ENCODE results near the gene CFAP74.
A peak's percentile ranks its signal among the peaks of the same experiment; 100 is the strongest.

The CFAP74 gene

GRCh38 chr1:1920608-1921458 lies 82.8 kb downstream of the CFAP74 start:
- peaks cover 16% of the 10 kb centered on the region for H3K4me1 ChIP-seq (ENCODE audit: control insufficient read depth, insufficient read depth, low read length)
- no peak overlapping the region for H3K4me3 ChIP-seq (ENCODE audit: insufficient read depth, low read depth, low read length)
- no peak overlapping the region for H3K27ac ChIP-seq (ENCODE audit: insufficient read depth, low read depth, low read length, poor library complexity, severe bottlenecking)
- no peaks in the 10 kb centered on the region for H3K9me3 ChIP-seq (ENCODE audit: control insufficient read depth, low read length)
- H3K36me3 ChIP-seq (ENCODE audit: control insufficient read depth, insufficient read depth, low read length): no peaks in the 10 kb centered on the region
- peaks cover 13% of the 10 kb centered on the region for H3K27me3 ChIP-seq (ENCODE audit: control insufficient read depth, insufficient read depth, low read length, poor library complexity, severe bottlenecking)
- WGBS, 2 experiments: 92 to 93% methylated on average over 27 of the region's 27 CpGs

- Histone ChIP-seq H3K9me3 (ENCODE audit: control insufficient read depth, low read length) (no peaks in the 10 kb centered on the region), H3K4me3 (ENCODE audit: insufficient read depth, low read depth, low read length) (peak overlapping the region; percentile 16), H3K4me1 (ENCODE audit: control insufficient read depth, insufficient read depth, low read length) (peaks cover 16% of the 10 kb centered on the region), H3K27ac (ENCODE audit: insufficient read depth, low read depth, low read length, poor library complexity, severe bottlenecking) (no peak overlapping the region), H3K36me3 (ENCODE audit: control insufficient read depth, insufficient read depth, low read length) (no peaks in the 10 kb centered on the region), H3K27me3 (ENCODE audit: control insufficient read depth, insufficient read depth, low read length, poor library complexity, severe bottlenecking) (peaks cover 13% of the 10 kb centered on the region)
- WGBS, 2 experiments: 88 to 89% methylated on average over 6 of the region's 6 CpGs
Measured at GRCh38 chr1:1920057-1920607, 83.5 kb downstream of the CFAP74 start.

DNA sequence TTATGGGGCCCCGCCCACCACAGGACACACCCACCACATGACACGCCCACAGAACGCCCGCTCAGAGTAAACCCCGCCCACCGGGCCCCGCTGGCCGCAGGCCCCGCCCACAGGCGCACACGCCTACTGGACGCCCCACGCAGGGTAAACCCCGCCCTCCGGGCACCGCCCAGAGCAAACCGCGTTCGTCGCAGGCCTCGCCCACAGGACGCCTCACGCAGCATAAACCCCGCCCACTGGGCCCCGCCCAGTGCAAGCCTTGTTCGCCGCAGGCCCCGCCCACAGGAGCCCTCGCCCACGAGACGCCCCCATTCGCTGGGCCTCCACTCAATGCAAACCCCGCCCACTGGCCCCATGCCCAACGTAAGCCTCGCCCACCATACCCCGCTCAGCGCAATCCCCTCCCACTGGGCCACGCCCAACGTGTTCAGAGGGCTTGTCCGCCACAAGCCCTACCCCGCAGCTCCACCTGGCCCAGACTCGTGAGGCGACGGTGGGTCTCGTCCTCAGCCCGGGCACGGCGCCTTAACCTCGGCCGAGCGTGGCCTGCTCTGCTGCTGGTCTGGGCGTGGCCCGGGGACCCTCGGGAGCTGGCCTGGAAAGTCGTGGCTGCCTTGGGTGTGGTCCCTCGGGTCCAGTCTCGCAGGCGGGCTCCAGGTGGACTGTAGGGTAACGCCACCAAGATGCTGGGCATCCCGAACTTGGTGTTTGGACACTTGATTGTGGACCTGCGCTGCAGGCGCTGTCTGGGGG lies 84.1 kb downstream of the CFAP74 start:
- no peaks in the 10 kb centered on the region for H3K36me3 ChIP-seq (ENCODE audit: control insufficient read depth, insufficient read depth, low read length)
- WGBS, 2 experiments: 9 to 10% methylated on average over 62 of the region's 62 CpGs
- H3K27ac ChIP-seq (ENCODE audit: insufficient read depth, low read depth, low read length, poor library complexity, severe bottlenecking): no peak overlapping the region
- peaks cover 16% of the 10 kb centered on the region for H3K4me1 ChIP-seq (ENCODE audit: control insufficient read depth, insufficient read depth, low read length)
- H3K9me3 ChIP-seq (ENCODE audit: control insufficient read depth, low read length): no peaks in the 10 kb centered on the region
- peaks cover 13% of the 10 kb centered on the region for H3K27me3 ChIP-seq (ENCODE audit: control insufficient read depth, insufficient read depth, low read length, poor library complexity, severe bottlenecking)
- H3K4me3 ChIP-seq (ENCODE audit: insufficient read depth, low read depth, low read length): peak overlapping the region; percentile 58

GRCh38 chr1:1918901-1919303 lies 84.7 kb downstream of the CFAP74 start, which contains the start of gene TMEM52:
Gene TMEM52 (minus strand): TSS chr1:1919279. CDS start chr1:1919265, 14 bp downstream.
- Histone ChIP-seq H3K9me3 (ENCODE audit: control insufficient read depth, low read length) (no peaks in the 10 kb centered on the region), H3K4me3 (ENCODE audit: insufficient read depth, low read depth, low read length) (peak within 1 kb of the TSS; percentile 58), H3K36me3 (ENCODE audit: control insufficient read depth, insufficient read depth, low read length) (no peaks in the 10 kb centered on the region), H3K27me3 (ENCODE audit: control insufficient read depth, insufficient read depth, low read length, poor library complexity, severe bottlenecking) (peaks cover 13% of the 10 kb centered on the region), H3K27ac (ENCODE audit: insufficient read depth, low read depth, low read length, poor library complexity, severe bottlenecking) (no peak within 1 kb of the TSS), H3K4me1 (ENCODE audit: control insufficient read depth, insufficient read depth, low read length) (peaks cover 16% of the 10 kb centered on the region)
- 0% methylated on average over 44 of the region's 44 CpGs for WGBS, 2 experiments

DNA sequence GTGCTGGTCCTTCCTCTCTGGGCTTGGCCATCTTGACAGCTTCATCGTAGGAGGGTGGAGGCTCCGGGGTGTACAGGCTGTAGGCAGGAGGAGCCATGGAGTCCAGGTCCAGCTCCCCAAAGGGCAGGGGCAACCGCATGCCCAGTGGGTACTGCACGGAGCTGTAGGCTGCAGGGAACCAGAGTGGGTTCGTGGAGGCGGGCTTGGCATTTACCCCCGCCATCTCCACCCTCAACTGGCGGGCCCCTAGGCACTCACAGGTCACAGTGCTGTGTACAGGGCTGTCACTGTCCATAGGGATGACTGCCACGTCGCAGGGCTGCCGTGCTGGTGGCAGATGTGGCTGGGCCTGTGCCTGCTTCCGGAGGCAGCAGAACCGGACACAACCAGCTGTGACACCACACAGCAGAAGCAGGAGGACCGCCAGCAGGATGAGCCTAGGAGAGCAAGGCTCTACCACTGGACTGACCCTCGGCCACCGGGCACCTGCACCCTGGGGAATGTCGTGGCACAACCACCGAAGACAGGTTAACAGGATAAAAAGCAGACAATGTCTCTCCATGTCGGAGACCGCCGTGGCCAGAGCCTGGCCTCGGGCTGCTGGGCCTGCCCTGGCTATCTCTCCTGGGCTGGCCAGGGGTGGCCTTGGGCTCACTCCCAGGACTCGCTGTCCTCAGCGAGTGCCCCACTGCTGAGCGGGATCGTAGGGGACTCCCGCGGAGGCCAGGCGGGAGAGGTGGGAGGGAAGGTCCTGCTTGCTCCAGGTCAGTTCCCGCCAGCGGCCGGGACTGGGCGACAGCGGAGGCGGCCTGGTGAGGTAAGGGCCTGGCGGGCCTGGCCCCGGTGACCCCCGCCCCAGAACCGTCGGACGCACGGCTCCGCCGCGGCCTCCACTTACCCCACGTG lies 85.3 kb downstream of the CFAP74 start:
- peak overlapping the region; percentile 58 for H3K4me3 ChIP-seq (ENCODE audit: insufficient read depth, low read depth, low read length)
- peaks cover 13% of the 10 kb centered on the region for H3K27me3 ChIP-seq (ENCODE audit: control insufficient read depth, insufficient read depth, low read length, poor library complexity, severe bottlenecking)
- H3K9me3 ChIP-seq (ENCODE audit: control insufficient read depth, low read length): no peaks in the 10 kb centered on the region
- no peaks in the 10 kb centered on the region for H3K36me3 ChIP-seq (ENCODE audit: control insufficient read depth, insufficient read depth, low read length)
- WGBS, 2 experiments: 44 to 45% methylated on average over 46 of the region's 46 CpGs
- H3K27ac ChIP-seq (ENCODE audit: insufficient read depth, low read depth, low read length, poor library complexity, severe bottlenecking): no peak overlapping the region
- H3K4me1 ChIP-seq (ENCODE audit: control insufficient read depth, insufficient read depth, low read length): peaks cover 12% of the 10 kb centered on the region

GRCh38 chr1:1917304-1917976 lies 86.1 kb downstream of the CFAP74 start:
- Histone ChIP-seq H3K9me3 (ENCODE audit: control insufficient read depth, low read length) (no peaks in the 10 kb centered on the region), H3K27ac (ENCODE audit: insufficient read depth, low read depth, low read length, poor library complexity, severe bottlenecking) (no peak overlapping the region), H3K27me3 (ENCODE audit: control insufficient read depth, insufficient read depth, low read length, poor library complexity, severe bottlenecking) (peaks cover 13% of the 10 kb centered on the region), H3K4me1 (ENCODE audit: control insufficient read depth, insufficient read depth, low read length) (peaks cover 7% of the 10 kb centered on the region), H3K36me3 (ENCODE audit: control insufficient read depth, insufficient read depth, low read length) (no peaks in the 10 kb centered on the region), H3K4me3 (ENCODE audit: insufficient read depth, low read depth, low read length) (no peak overlapping the region)
- WGBS, 2 experiments: 95% methylated on average over 14 of the region's 14 CpGs

GRCh38 chr1:1916851-1917251 lies 86.7 kb downstream of the CFAP74 start:
- H3K27me3 ChIP-seq (ENCODE audit: control insufficient read depth, insufficient read depth, low read length, poor library complexity, severe bottlenecking): peaks cover 13% of the 10 kb centered on the region
- H3K4me1 ChIP-seq (ENCODE audit: control insufficient read depth, insufficient read depth, low read length): peaks cover 7% of the 10 kb centered on the region
- H3K9me3 ChIP-seq (ENCODE audit: control insufficient read depth, low read length): no peaks in the 10 kb centered on the region
- WGBS, 2 experiments: 90 to 92% methylated on average over 19 of the region's 19 CpGs
- no peak overlapping the region for H3K4me3 ChIP-seq (ENCODE audit: insufficient read depth, low read depth, low read length)
- no peak overlapping the region for H3K27ac ChIP-seq (ENCODE audit: insufficient read depth, low read depth, low read length, poor library complexity, severe bottlenecking)
- H3K36me3 ChIP-seq (ENCODE audit: control insufficient read depth, insufficient read depth, low read length): no peaks in the 10 kb centered on the region

GRCh38 chr1:1915911-1916840 lies 87.4 kb downstream of the CFAP74 start:
- Histone ChIP-seq H3K27me3 (ENCODE audit: control insufficient read depth, insufficient read depth, low read length, poor library complexity, severe bottlenecking) (peaks cover 13% of the 10 kb centered on the region), H3K9me3 (ENCODE audit: control insufficient read depth, low read length) (no peaks in the 10 kb centered on the region), H3K36me3 (ENCODE audit: control insufficient read depth, insufficient read depth, low read length) (no peaks in the 10 kb centered on the region), H3K27ac (ENCODE audit: insufficient read depth, low read depth, low read length, poor library complexity, severe bottlenecking) (no peak overlapping the region), H3K4me3 (ENCODE audit: insufficient read depth, low read depth, low read length) (no peak overlapping the region), H3K4me1 (ENCODE audit: control insufficient read depth, insufficient read depth, low read length) (peaks cover 7% of the 10 kb centered on the region)
- WGBS, 2 experiments: 92 to 94% methylated on average over 23 of the region's 23 CpGs

Data from ectodermal cell (in vitro differentiated cells).